GM19438 (cell line): Measurements from ENCODE around the gene LRIG3.
A peak's percentile ranks its signal among the peaks of the same experiment; 100 is the strongest.
"Not testable (repeated sequence)": the region's sequence is repeated elsewhere in the genome, so short reads cannot be mapped to it uniquely, and the experiment has no call there.

Source experiments
- ATAC-seq: cut with Tn5 transposase; IDR thresholded peaks from one replicate; pipeline ENCODE4 v1.9.1; 2021; ENCODE audit warnings: low read depth; ENCODE audit not compliant: unreplicated experiment

LRIG3 gene, protein sequence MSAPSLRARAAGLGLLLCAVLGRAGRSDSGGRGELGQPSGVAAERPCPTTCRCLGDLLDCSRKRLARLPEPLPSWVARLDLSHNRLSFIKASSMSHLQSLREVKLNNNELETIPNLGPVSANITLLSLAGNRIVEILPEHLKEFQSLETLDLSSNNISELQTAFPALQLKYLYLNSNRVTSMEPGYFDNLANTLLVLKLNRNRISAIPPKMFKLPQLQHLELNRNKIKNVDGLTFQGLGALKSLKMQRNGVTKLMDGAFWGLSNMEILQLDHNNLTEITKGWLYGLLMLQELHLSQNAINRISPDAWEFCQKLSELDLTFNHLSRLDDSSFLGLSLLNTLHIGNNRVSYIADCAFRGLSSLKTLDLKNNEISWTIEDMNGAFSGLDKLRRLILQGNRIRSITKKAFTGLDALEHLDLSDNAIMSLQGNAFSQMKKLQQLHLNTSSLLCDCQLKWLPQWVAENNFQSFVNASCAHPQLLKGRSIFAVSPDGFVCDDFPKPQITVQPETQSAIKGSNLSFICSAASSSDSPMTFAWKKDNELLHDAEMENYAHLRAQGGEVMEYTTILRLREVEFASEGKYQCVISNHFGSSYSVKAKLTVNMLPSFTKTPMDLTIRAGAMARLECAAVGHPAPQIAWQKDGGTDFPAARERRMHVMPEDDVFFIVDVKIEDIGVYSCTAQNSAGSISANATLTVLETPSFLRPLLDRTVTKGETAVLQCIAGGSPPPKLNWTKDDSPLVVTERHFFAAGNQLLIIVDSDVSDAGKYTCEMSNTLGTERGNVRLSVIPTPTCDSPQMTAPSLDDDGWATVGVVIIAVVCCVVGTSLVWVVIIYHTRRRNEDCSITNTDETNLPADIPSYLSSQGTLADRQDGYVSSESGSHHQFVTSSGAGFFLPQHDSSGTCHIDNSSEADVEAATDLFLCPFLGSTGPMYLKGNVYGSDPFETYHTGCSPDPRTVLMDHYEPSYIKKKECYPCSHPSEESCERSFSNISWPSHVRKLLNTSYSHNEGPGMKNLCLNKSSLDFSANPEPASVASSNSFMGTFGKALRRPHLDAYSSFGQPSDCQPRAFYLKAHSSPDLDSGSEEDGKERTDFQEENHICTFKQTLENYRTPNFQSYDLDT

GRCh38 chr12:58920102-58920960 is at the start of gene LRIG3:
TSS of gene LRIG3 (minus strand) at chr12:58920504. CDS start at chr12:58920235, 269 bp downstream.
- peak; percentile 83 for ATAC-seq

DNA sequence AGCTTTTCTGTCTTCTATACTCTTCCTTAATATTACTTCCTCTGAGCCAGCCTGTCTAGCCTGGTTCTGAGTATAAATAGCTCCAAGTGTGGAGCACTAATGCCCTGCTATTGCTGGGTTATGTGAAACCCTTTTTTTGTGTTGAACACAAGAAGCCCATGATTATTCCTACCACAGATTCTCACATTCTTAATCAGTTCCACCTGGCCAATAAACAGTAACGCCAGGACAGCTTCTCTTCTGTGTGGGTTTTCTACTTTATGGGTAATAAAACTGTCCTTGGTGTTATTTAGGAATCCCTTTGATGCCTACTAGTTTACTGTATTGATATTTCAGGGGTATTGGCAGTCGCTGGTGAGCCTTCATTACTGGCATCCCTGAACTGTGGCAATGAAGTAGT is 48.9 kb upstream of the LRIG3 start:
- ATAC-seq = no peak

GRCh38 chr12:58967561-58967960 is 47.3 kb upstream of the LRIG3 start:
- ATAC-seq = no peak

GRCh38 chr12:58966939-58967338 is 46.6 kb upstream of the LRIG3 start:
- no peak for ATAC-seq

- ATAC-seq = no peak
Measured at GRCh38 chr12:58965568-58965967, 45.3 kb upstream of the LRIG3 start.

- ATAC-seq = no peak
Measured at GRCh38 chr12:58963844-58964243, 43.5 kb upstream of the LRIG3 start.

DNA sequence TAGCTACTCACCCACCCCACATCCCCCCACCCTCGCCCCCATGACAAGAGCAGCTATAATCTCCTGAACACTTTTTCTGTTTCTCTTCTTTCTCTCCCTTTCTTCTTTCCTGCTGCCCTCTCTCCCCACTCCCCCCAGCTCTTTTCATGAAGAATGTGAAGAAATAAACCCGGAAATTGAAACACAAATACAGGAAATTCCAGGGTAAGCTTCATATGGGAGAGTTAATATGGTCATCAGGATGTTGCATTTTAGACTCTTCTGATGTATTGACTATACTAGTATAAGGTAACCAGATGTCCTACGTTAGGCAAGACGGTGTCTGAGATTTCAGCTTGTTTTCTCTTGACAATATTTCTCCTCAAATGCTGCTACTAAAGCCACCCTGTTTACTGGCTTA is 41.6 kb upstream of the LRIG3 start:
- ATAC-seq = no peak

DNA sequence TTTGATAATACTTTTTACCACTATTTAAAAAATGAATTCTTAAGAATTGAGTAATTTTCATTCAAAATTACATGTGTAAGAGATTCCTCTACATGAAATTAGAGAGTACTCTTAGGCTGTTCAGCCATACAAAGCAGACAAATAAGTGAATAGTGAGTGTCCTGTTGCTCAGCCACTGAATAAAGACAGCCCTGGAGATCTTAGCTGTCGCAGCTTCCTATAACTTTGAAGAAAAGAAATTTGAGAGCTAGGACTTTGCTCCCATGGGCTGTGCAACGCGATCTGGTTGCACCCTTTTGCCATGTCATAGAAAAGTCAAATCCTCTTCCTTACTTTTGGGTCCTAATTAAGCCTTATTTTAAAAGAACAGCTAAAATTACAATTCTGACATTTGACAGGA is 40.9 kb upstream of the LRIG3 start:
- no peak for ATAC-seq

GRCh38 chr12:58959639-58960300 is 39.5 kb upstream of the LRIG3 start:
- ATAC-seq = no peak

DNA sequence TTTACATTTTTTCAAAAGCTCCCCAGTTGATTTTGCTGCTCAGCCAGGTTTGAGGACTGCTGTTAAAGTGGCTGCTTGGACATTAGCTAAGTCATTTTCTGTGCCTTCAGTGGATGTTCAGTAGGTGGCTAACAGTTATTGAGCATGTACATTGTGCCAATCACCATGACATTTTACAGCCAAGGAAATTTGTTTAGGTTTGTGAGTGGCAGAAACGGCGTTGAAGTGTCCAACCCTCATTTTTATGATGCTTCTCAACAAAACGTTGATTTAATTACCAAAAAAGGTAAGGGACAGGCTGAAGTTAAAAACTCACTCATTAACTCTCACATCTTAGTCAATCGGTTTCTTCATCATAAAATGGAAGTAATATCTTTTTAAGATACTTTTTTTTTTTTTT is 37.0 kb upstream of the LRIG3 start:
- ATAC-seq = no peak

DNA sequence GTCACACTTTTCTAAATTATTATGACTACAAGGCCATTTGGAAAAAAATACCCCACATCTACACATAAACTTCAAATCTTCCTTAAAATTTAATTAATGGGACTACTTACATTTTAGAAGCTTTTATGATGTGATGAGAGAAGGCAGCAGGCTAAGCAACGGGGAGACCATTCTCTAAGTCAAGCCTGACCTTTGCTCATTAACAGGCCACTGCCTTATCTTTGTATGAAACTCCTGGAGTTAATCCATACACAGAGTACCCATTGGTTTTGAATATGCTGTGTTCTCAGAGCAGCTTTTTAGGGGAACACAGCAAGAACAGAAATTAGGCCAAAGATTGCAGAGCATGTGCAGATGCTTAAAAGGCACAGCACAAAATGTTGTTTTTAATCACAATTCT is 35.5 kb upstream of the LRIG3 start:
- no peak for ATAC-seq

DNA sequence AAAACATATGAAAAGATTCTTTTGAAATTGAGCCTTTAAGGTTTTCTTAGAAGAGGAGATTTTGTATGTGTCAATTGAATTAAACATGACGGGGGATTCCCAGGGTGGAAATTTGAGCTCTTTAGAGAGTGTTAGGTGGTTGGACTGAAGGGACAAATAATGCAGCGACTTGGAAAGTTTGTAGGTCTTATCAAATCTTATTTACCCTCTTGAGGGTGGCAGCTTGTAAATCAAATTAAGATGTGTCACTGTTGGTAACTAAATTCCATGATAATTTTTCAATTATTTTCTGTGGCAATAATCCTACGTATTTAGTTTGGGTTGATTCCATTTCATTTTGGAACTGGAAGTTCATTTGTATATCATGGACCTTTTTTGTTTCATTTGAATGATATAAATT is 33.7 kb upstream of the LRIG3 start:
- no peak for ATAC-seq

GRCh38 chr12:58950739-58951100 is 30.4 kb upstream of the LRIG3 start:
- ATAC-seq = no peak

DNA sequence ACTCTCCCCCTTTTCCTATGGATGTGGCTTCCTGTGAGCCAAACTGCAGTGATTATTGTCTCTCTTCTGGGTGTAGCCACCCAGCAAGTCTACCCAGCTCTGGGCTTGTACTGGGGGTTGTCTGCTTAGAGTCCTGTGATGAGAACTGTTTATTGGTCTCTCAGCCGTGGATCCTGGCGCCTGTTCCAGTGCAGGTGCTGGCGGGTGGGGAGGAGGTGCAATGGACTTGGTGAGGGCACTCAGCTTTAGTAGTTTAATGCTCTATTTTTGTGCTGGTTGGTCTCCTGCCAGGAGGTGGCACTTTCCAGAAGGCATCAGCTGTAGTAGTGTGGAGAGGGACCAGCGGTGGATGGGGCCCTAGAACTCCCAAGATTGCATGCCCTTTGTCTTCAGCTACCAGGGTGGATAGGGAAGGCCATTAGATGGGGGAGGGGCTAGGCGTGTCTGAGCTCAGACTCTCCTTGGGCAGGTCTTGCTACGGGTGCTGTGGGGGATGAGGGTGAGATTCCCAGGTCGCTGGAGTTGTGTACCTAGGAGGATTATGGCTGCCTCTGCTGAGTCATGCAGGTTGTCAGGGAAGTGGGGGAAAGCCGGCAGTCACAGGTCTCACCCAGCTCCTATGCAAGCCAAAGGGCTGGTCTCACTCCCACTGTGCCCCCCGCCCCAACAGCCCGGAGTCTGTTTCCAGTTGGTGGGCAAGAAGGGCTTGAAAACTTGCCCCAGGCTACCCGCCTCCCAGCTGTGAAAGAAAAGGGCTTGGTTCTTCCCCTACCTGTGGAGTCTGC is 29.8 kb upstream of the LRIG3 start:
- ATAC-seq = not testable (repeated sequence)

DNA sequence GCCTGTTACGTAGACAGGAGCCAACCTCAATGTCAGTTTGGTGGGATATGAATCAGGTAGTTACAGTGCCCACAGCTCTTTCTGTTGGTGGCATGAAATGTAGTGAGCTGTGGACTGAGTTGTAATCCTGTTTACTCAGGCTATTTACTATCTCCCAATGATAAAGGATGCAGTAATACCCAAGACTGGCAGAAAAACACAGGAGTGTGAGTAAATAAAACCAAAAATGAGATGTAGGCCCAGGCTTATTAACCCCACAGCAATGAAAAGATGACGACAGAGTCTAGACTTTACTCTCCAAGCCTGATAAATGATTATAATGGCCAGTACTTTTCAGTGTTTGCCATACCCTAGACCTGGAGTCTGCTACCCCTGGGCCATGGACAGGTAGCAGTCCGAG is 22.8 kb upstream of the LRIG3 start:
- no peak for ATAC-seq

GRCh38 chr12:58942345-58942744 is 22.0 kb upstream of the LRIG3 start:
- no peak for ATAC-seq

- no peak for ATAC-seq
Measured at GRCh38 chr12:58939399-58940100, 19.2 kb upstream of the LRIG3 start.

DNA sequence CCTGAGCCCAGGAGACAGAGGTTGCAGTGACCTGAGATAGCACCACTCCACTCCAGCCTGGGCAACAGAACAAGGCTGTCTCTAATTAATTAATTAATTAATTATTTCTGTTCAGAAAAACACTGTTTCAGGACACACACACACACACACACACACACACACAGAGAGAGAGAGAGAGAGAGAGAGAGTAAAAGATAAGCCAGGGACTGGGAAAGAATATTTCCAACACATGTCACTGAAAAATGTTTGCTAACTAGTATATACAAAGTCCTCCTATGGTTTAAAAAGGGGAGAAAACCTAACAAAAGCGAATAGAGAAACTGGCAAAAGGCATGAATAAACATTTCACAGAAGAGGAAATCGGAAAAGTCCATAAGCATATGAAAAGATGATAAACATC is 18.1 kb upstream of the LRIG3 start:
- ATAC-seq = no peak
